ENCODE measurements around the gene CILP2.

CILP2 gene

GRCh38 chr19:19544257-19544953, 6.3 kb downstream of the CILP2 start:
- TF ChIP-seq CTCF (IDR thresholded peaks at IDR 0.05; ENCODE audit: insufficient read depth, low read length, poor library complexity, severe bottlenecking) (no peak), EZH2phosphoT487 (conservative IDR thresholded peaks at IDR 0.05; ENCODE audit: low read length) (no peak)
- no peaks in the 10 kb centered on the region for H3F3A ChIP-seq (ENCODE audit: insufficient read depth)
- no peaks in the 10 kb centered on the region for H4K20me1 ChIP-seq (ENCODE audit: low read depth, low read length)
- H3K36me3 ChIP-seq (ENCODE audit: low read length): no peaks in the 10 kb centered on the region
- no peaks in the 10 kb centered on the region for H3K9me3 ChIP-seq (ENCODE audit: insufficient read depth, low read length)
- H3K4me2 ChIP-seq (ENCODE audit: low read depth, low read length, poor library complexity, severe bottlenecking): no peak overlapping the region
- H3K79me2 ChIP-seq (ENCODE audit: insufficient read depth, low read length): no peaks in the 10 kb centered on the region
- no peak overlapping the region for H3K27ac ChIP-seq (ENCODE audit: low read depth, low read length)
- H3K9me2 ChIP-seq (replicated peaks; ENCODE audit: insufficient read depth, low read length): no peaks in the 10 kb centered on the region
- no peak overlapping the region for H2AFZ ChIP-seq (ENCODE audit: low read depth, low read length, severe bottlenecking)
- no peaks in the 10 kb centered on the region for H3K27me3 ChIP-seq (ENCODE audit: low read length)
- H3K9ac ChIP-seq (ENCODE audit: low read length): no peak overlapping the region
- no peak overlapping the region for H3K4me3 ChIP-seq (ENCODE audit: insufficient read depth, low read length, poor library complexity, severe bottlenecking)

- H3K9ac ChIP-seq (ENCODE audit: low read length): no peak overlapping the region
- no peak overlapping the region for H3K4me2 ChIP-seq (ENCODE audit: low read depth, low read length, poor library complexity, severe bottlenecking)
- H3K36me3 ChIP-seq (ENCODE audit: low read length): no peaks in the 10 kb centered on the region
- H3F3A ChIP-seq (ENCODE audit: insufficient read depth): no peaks in the 10 kb centered on the region
- no peak overlapping the region for H3K27ac ChIP-seq (ENCODE audit: low read depth, low read length)
- H3K9me3 ChIP-seq (ENCODE audit: insufficient read depth, low read length): no peaks in the 10 kb centered on the region
- no peaks in the 10 kb centered on the region for H3K9me2 ChIP-seq (replicated peaks; ENCODE audit: insufficient read depth, low read length)
- TF ChIP-seq EZH2phosphoT487 (conservative IDR thresholded peaks at IDR 0.05; ENCODE audit: low read length) (no peak), CTCF (IDR thresholded peaks at IDR 0.05; ENCODE audit: insufficient read depth, low read length, poor library complexity, severe bottlenecking) (no peak)
- no peak overlapping the region for H3K4me3 ChIP-seq (ENCODE audit: insufficient read depth, low read length, poor library complexity, severe bottlenecking)
- no peaks in the 10 kb centered on the region for H3K27me3 ChIP-seq (ENCODE audit: low read length)
- H2AFZ ChIP-seq (ENCODE audit: low read depth, low read length, severe bottlenecking): no peak overlapping the region
- no peaks in the 10 kb centered on the region for H3K79me2 ChIP-seq (ENCODE audit: insufficient read depth, low read length)
- H4K20me1 ChIP-seq (ENCODE audit: low read depth, low read length): no peaks in the 10 kb centered on the region
These were observed 7.0 kb downstream of the CILP2 start for GRCh38 chr19:19544954-19545591.

GRCh38 chr19:19545707-19546106, 7.6 kb downstream of the CILP2 start:
- Histone ChIP-seq H3F3A (ENCODE audit: insufficient read depth) (no peaks in the 10 kb centered on the region), H3K27me3 (ENCODE audit: low read length) (no peaks in the 10 kb centered on the region), H3K79me2 (ENCODE audit: insufficient read depth, low read length) (no peaks in the 10 kb centered on the region), H3K4me2 (ENCODE audit: low read depth, low read length, poor library complexity, severe bottlenecking) (no peak overlapping the region), H3K27ac (ENCODE audit: low read depth, low read length) (no peak overlapping the region), H3K9me3 (ENCODE audit: insufficient read depth, low read length) (no peaks in the 10 kb centered on the region), H3K4me3 (ENCODE audit: insufficient read depth, low read length, poor library complexity, severe bottlenecking) (no peak overlapping the region), H3K9me2 (replicated peaks; ENCODE audit: insufficient read depth, low read length) (no peaks in the 10 kb centered on the region), H4K20me1 (ENCODE audit: low read depth, low read length) (no peaks in the 10 kb centered on the region), H2AFZ (ENCODE audit: low read depth, low read length, severe bottlenecking) (no peak overlapping the region), H3K9ac (ENCODE audit: low read length) (no peak overlapping the region), H3K36me3 (ENCODE audit: low read length) (no peaks in the 10 kb centered on the region)
- TF ChIP-seq CTCF (IDR thresholded peaks at IDR 0.05; ENCODE audit: insufficient read depth, low read length, poor library complexity, severe bottlenecking) (no peak), EZH2phosphoT487 (conservative IDR thresholded peaks at IDR 0.05; ENCODE audit: low read length) (no peak)
